ENCODE data around the gene EFHC2.

The EFHC2 gene, protein sequence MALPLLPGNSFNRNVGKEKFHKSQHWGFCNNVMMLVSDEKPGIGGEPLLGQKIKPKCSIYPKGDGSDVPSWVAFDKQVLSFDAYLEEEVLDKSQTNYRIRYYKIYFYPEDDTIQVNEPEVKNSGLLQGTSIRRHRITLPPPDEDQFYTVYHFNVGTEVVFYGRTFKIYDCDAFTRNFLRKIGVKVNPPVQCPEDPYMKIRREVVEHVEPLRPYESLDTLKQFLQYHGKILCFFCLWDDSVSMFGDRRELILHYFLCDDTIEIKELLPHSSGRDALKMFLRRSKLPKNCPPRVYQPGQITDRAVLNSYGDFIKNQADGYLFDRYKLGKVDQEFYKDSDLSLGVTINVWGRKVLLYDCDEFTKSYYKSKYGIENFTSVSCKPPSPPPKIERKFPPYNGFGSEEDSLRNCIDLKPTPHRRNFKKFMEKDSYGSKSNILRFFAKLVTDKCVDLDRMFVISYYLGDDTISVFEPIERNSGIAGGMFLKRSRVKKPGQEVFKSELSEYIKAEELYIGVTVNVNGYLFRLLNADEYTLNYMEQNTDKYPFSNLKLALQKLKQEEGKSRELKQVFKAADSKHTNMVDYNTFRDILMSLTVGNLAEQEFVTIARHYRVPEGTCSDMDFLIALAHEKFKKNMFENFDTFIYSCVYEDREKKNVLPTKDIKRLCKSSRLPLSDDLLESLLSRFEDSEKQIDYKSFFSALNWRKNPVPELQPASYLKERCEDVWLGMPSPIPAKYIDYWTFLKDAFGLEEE

DNA sequence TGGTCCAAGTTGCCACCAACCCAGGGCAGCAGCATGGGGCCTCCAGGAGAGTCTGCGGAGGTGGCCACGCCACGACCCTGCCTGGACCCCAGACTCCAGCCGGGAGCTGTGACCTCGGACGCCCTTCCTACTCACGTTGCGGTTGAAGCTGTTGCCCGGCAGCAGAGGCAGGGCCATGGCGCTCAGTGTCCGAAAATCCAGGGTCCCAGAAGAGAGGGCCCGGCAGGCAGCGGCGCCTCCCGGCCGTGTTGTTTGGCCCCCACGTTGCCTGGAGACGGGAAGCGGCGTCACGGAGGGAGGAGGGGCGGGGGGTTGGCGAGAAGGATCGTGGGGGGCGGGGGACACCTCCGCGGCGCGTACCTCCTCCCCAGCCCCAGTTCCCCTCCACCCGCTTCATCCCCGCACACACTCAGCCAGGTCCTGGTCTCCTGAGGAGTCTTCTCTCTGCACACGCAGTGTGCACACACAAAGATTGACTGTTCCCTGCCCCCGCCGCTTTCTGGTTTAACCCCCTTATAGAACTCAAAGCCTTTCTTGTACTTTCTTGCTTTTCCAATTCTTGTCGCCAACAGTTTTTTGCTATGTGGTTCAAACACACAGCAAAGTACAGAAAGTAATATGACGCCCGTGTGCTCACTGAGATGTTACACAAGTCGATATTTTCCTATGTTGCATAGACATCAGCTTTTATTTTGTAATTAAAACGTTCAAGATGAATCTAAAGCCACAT lies at the start of gene EFHC2:
EFHC2 (minus strand) TSS at position 261 of the 730 bp plus-strand sequence; CDS start at position 177, 84 bp downstream.
- in situ Hi-C loops (cut with MboI; ENCODE audit: low sequenced_read_pairs), result no loop called here

DNA sequence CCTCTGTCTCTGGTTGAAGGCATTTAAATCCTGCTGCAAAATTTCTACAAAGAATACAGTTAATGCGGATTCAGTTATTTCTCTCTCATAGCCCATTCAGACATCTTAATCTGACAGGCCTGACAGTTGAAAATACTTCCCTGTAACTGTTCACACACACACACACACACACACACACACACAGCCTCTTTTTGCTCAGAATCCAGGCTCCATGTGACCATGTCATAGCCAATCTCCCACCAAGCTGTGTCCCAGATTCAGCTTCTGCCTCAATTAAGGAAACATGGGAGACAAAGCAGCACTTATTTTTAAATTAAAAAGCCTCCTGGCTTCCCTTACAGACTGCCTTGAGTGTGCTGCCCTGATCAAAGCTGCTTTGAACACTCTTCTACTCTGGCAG lies 49.3 kb upstream of the EFHC2 start:
- in situ Hi-C loops (cut with MboI; ENCODE audit: low sequenced_read_pairs), result no loop called here

DNA sequence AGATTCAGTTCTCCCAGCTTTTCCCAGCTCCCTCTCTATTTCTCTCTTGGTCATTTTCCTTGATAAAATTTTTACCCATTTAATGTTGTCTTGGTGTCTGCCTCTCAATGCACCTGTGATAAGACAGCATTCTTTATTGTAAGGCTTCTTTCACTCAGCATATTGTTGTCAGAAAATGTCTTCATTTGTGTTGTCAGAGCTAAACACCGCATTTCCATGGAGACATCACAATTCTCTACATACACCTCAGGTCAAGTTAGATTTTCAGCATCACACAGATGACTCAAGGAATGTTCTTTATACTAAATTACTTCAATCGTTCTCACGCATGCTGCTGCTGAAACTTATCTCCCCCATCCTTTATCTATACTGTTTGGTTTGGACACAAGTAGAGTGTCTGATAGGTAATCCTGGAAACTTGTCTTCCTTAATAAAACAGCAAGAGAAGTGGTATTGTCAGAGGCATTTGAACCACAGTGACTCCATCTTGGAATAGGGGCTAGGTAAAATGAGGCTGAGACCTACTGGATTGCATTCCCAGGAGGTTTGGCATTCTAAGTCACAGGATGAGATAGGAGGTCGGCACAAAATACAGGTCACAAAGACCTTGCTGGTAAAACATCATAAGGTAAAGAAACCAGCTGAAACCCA lies 41.3 kb upstream of the EFHC2 start:
- in situ Hi-C loops (cut with MboI; ENCODE audit: low sequenced_read_pairs), result no loop called here

DNA sequence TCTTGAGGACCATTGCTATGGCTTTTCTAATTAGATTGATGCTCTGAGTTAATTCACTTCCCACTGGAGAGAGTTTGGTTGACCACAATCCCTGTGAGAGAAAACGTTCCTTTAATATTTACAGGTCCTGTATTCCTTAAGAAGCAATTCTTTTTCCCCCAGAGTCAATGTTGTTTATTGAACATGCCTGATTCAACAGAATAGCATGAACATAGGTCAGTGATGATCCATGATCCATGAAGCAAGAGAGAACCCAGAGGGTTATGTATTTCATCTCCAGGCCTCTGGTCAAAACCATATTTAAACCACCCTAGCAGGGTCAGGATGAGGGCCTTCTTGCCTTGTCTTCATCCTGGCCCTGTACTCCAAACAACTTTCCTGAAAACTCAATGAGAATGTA lies 39.4 kb upstream of the EFHC2 start:
- in situ Hi-C loops (cut with MboI; ENCODE audit: low sequenced_read_pairs), result no loop called here

DNA sequence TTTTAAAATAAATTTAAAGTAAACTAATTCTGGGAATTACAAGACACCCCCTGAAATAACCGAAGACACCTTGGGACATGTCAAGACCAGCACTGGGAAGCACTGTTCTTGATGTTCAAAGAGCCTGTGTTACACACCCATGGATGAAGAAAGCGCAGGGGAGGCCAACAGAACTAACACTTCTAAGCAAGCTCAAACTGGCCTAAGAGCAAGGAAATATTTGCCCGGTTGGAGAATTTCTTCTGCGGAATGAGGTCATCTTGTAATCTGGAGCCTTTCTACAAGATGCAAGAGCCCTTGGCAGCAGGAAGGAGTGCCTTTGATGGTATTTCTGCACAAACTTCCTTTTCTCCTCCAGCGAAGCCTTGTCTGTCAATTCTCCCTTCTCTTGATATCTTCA lies 9.3 kb upstream of the EFHC2 start:
- in situ Hi-C loops (cut with MboI; ENCODE audit: low sequenced_read_pairs), result no loop called here

DNA sequence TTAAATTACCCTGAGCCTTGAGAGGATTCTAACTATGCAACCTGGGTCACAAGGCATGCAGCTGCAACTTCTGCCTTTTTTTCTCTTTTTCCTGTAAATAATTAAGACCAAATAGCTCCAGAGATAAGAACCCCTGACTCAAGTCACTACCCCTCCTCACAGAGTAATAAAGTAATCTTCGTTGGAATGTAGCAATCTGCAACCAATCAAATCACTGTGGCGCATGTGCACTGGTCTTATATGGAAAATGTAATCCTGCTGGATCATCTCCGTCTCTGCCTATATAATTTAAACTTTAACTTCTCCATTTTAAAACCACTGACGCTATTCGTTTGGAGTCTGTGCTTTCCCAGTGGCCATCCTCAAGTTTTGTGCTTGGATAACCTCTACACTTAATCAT lies 6.1 kb upstream of the EFHC2 start:
- in situ Hi-C loops (cut with MboI; ENCODE audit: low sequenced_read_pairs), result no loop called here

DNA sequence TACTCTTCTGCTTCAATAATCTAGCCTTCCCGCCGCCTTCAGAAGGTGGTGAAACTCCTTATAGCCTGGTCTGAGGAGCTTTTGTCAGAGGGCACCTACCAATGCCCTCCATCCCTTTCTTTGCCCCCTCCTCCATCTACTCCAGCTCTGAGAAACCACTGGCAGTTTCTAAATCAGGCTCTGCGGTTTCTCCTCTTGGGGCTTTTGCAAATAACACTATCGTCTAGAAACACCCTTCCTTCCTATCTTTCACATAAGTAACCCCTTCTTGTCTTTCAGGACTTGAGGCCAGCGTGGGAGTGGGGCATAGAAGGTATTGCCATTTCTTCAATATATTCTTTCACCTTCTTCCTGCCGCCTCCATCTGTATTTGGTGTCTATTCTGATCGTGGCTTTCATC lies 1.2 kb upstream of the EFHC2 start:
- in situ Hi-C loops (cut with MboI; ENCODE audit: low sequenced_read_pairs), result no loop called here

DNA sequence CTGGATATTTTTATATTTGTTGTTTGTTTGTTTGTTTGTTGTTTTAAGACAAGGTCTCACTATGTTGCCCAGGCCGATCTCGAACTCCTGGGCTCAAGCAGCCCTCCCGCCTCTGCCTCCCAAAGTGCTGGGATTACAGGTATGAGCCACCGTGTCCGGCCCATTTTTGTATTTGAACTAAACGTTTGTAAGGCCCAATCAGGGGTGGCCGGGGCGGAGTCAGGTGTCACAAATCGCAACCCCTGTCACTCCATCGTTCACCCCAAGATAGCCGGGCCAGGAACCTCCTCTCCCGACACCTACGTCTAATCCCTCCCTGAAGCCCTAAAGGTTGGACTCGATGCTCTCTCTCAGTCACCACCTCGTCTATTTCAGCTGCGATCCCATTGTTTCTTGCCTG lies 722 bp upstream of the EFHC2 start:
- in situ Hi-C loops (cut with MboI; ENCODE audit: low sequenced_read_pairs), result no loop called here

DNA sequence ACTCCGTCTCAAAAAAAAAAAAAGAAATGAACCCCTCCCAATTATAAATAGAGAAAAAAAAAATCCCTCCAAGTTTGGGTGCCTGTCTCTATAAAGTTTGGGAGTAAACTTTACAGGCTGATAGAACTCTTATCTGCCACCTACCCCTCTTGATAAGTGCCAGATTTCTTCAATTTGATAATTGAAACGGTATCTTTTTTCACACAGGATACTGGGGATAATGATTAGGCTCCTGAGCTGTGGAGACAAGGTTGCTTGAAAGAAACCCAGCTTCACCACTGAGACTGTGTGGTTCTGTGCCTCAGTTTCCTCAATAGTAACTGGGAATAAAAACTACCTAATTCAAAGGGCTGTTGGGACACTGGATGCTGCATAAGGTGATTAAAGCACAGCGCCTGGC lies 606 bp downstream of the EFHC2 start:
- in situ Hi-C loops (cut with MboI; ENCODE audit: low sequenced_read_pairs), result no loop called here

DNA sequence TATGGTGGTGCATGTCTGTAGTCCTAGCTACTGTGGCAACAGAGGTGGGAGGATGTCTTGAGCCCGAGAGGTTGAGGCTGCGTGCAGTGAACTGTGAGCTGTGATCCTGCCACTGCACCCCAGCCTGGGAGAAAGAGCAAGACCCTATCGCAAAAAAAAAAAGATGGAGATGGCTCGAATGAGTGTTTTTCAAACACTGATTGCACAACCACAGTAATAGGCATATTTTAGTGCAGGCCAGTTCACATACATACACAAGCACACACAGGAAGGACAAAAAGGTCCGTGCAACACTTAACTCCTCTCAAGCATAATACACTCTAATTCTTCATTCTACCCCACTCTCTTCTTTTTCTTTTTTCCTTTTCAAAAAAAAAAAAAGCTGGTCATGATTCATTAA lies 5.1 kb downstream of the EFHC2 start:
- in situ Hi-C loops (cut with MboI; ENCODE audit: low sequenced_read_pairs), result no loop called here

DNA sequence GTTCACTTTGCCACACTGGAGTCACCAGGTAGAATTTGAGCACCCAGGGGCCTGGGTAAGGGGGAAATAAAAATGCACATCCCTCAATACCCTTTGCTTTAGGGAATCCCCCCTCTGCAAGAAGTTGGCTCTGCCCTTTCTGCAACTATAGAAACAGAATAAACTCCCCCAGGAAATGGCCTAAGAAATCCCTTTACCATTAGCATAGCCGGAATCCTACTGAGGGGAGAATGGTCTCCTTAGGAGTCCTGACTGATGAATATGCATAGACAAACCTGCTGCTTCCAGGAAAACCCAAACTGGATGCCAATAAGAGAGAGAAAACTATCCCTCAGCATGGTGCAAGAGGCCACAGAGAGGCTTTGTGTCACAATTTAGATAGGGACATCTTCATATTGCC lies 11.0 kb downstream of the EFHC2 start:
- in situ Hi-C loops (cut with MboI; ENCODE audit: low sequenced_read_pairs), result no loop called here

DNA sequence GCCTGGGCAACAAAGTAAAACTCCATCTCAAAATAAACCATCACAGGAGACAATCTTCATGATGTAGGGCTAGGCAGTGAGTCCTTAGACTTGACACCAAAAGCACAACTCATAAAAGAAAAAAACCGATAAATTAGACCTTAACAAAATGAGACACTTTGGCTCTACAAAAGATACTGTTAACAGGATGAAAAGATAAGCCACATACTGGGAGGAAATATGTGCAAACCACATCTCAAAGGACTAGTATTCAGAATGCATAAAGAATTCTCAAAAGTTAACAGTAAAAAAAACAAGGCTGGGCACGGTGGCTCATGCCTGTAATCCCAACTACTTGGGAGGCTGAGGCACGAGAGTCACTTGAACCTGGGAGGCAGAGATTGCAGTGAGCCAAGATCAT lies 13.2 kb downstream of the EFHC2 start:
- in situ Hi-C loops (cut with MboI; ENCODE audit: low sequenced_read_pairs), result no loop called here

DNA sequence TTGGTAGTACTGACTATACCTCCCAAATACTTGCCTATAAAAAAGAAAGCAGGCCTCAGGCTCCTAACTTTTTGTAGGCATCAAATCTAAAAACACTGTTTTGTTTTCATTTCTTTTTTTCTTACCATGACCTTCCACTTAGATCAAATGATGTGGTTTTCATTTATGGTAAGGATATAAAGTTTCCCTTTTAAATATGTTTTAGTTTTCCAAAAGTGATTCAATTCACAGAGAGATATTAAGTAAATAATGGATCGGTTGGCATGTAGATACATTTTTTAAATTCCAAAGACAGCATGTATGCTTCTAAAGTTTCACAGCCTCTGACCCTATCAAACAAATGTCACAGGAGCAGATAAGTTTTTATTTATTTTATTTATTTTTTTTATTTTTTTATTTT lies 23.9 kb downstream of the EFHC2 start:
- in situ Hi-C loops (cut with MboI; ENCODE audit: low sequenced_read_pairs), result no loop called here

DNA sequence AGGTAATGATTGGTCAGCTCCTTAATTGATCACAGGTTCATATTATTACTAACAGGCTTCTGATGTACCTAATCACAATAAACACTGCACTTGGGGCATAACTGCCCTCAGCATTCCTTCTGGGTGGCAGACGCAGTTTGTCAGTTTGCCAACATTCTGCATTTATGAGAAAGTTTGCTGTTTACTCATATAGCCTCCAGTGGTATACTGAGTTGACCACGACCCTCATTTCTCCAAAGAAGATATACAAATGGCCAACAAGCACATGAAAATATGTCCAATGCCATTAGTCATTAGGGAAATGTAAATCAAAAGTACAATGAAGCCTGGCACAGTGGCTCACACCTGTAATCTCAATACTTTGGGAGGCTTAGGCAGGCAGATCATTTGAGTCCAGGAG lies 26.3 kb downstream of the EFHC2 start:
- in situ Hi-C loops (cut with MboI; ENCODE audit: low sequenced_read_pairs), result no loop called here

DNA sequence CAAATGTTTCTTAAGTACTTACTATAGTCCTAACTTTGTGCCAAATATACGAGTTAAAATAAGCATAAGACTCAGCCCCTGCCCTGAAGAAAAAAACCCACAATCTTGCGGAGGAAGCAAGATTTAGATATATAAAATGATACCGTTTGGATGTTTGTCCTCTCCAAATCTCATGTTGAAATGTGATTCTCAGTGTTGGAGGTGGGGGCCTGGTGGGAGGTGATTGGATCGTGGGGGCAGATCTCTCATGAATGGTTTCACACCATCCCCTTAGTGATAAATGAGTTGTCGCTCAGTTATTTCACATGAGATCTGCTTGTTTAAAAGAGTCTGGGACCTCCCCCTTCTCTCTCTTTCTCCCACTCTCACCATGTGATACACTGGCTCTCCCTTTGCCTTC lies 28.7 kb downstream of the EFHC2 start:
- in situ Hi-C loops (cut with MboI; ENCODE audit: low sequenced_read_pairs), result no loop called here

DNA sequence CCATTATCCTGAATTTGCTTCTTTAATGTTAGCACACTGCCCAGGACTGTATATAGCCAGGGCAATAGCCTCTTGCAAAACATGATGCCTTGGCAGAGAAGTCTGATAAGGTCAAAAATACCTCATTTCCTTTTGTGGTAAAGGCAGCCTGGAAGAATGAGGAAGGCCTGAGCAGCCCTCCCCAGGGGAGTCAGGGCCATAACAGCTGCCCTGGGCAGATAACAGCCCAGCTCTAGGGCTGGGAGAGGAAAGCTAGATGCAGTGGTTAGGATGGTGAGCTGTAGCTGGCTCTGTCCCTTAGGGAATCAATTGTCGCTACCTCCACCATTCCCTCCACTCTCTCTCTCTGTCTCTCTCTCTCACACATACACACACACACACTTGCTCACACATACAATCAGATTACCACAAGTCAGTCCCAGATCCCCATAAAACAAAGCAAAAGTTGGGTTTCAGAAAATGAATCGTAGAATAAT lies 29.2 kb downstream of the EFHC2 start:
- in situ Hi-C loops (cut with MboI; ENCODE audit: low sequenced_read_pairs), result no loop called here

DNA sequence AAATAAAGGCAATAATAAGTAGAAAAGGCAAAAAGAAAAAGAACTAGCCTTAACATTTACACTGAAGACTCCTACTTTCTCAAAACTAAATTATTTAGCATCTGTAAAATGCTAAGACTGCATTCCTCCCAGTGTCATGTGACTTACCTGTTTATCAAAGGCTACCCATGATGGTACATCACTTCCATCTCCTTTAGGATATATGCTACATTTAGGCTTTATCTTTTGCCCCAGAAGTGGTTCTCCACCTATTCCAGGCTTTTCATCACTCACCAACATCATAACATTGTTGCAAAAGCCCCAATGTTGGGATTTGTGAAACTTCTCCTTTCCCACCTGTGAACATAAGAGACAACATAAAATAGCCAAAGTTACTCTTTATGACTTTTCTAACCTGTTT lies 31.1 kb downstream of the EFHC2 start:
- in situ Hi-C loops (cut with MboI; ENCODE audit: low sequenced_read_pairs), result no loop called here

DNA sequence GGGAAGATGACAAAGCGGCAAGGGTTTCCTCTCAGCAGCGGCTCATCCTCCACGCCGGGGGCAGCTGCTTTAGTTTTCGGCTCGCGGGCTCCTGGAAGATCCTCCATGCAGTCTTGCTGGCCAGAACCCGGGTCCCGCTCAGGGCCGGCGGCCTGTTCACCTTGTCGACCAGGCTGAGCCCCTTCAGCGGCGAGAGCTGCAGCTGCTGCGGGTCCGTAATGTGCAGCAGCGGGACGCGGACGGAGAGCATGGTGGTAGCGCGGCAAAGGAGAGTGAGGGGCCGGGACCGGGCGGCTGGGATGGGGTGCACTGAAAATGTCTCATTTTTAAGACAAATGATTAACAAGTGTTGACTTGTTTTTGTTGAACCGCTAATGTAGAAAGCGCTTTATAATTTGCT lies 33.2 kb downstream of the EFHC2 start:
- in situ Hi-C loops (cut with MboI; ENCODE audit: low sequenced_read_pairs), result no loop called here

DNA sequence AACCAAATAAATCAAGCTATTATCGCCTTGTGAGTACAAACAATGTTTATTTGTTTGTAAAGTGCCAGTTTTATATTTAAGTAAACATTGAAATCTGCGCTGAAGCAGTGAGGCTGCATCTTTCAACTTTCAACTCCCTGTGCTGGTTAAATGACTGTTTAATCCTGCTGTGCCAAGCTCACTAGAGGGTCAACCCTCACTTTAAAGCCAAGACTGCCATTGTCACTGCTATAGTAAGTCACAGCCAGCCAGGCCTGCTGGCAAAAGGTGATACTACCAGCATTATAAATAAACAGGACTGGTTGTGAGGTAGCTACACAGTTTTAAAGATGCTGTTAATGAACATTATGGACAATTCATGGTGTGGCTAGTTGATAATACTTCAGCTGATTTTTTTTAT lies 34.6 kb downstream of the EFHC2 start:
- in situ Hi-C loops (cut with MboI; ENCODE audit: low sequenced_read_pairs), result no loop called here

DNA sequence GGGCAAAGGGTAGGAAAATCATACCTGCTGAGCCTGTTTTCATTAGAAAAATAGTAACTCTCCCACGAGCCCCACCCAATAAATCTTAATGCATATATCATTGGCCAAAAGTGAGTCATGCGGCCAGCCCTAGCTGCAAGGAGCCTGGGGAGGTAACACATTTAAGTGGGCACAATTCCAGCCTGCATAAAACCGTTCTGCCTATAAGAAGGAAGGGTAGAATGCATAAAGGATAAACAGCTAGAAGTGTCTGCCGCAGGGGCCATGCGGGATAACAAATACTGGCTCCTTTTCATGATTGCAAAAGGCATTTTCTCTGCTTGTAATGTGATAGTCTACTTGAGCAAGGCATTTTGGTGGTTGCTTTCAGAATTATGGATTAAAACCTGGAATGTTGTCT lies 37.1 kb downstream of the EFHC2 start:
- in situ Hi-C loops (cut with MboI; ENCODE audit: low sequenced_read_pairs), result no loop called here

DNA sequence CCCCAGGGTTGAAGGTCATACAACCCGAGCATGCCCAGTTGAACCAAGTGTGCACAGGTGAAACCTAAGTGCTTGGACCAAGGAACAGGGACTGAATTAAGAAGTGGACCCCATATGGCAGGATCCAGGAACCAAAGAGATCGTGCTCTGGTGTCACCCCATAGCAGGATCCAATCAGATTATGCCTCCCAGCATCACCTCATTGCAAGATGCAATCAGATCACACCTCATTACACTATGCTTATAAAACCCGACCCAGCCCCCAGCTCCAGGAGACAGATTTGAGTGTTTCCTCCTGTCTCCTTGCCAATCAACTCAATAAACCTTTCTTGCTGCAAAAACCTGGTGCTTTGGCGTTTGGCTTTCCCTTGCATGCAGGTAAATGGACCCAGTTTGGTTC lies 37.6 kb downstream of the EFHC2 start:
- in situ Hi-C loops (cut with MboI; ENCODE audit: low sequenced_read_pairs), result no loop called here

Measured in hTERT RPE-1 (cell line).